ENCODE data around the gene ISOC2. TPM values are rescaled to one million over a fixed set of nuclear protein-coding genes. Genes with fewer than 3 reads are reported as not detected.

Gene ISOC2
- total and polyA plus RNA-seq, 9 of the 15 experiments (the other 6 are each of a cell fraction or from before 2014, with no cell fraction given): 1.2 to 229 (median 58.3) TPM

- TF ChIP-seq TAF1 (IDR thresholded peaks at IDR 0.05; ENCODE audit: control insufficient read depth, extremely low read depth, insufficient read depth, low read length, severe bottlenecking) (peak; percentile 39), MEF2D (tag; conservative IDR thresholded peaks at IDR 0.05; ENCODE audit: low read depth) (0 out of 2 replicates have a peak, but pooled peaks have one; percentile 14), ZBTB7A (IDR thresholded peaks at IDR 0.05; ENCODE audit: borderline replicate concordance, control insufficient read depth, low read depth, low read length) (peak; percentile 11), RBFOX2 (IDR thresholded peaks at IDR 0.05; ENCODE audit: low read depth, low read length) (peak; percentile 88), OTX1 (CRISPR knock-in tag; IDR thresholded peaks at IDR 0.05) (peak; percentile 90; the same call in 1 of the 2 replicates), C11orf30 (IDR thresholded peaks at IDR 0.05; ENCODE audit: low read depth) (peak; percentile 18; the same call in 1 of the 2 replicates), MAX (CRISPR knock-in tag; IDR thresholded peaks at IDR 0.05) (peak; percentile 97), PURB (CRISPR knock-in tag; IDR thresholded peaks at IDR 0.05; ENCODE audit: low read depth) (no peak), HEY1 (CRISPR knock-in tag; IDR thresholded peaks at IDR 0.05; ENCODE audit: borderline replicate concordance) (no peak), SREBF1 (IDR thresholded peaks at IDR 0.05; ENCODE audit: borderline replicate concordance, low read depth, low read length) (peak; percentile 90), SRF (CRISPR knock-in tag; IDR thresholded peaks at IDR 0.05) (peak in 1 of 2 experiments; percentile 45; a peak in 1 of 4 replicates), HDAC2 (IDR thresholded peaks at IDR 0.05) (no peak), ZBTB12 (CRISPR knock-in tag; IDR thresholded peaks at IDR 0.05) (peak; percentile 81), RBM14 (IDR thresholded peaks at IDR 0.05; ENCODE audit: borderline replicate concordance, insufficient read depth, low read depth, low read length) (0 out of 2 replicates have a peak, but pooled peaks have one; percentile 78), CHD2 (IDR thresholded peaks at IDR 0.05; ENCODE audit: low read depth, low read length) (peak; percentile 71)
- TF ChIP-seq, protein P1, sequence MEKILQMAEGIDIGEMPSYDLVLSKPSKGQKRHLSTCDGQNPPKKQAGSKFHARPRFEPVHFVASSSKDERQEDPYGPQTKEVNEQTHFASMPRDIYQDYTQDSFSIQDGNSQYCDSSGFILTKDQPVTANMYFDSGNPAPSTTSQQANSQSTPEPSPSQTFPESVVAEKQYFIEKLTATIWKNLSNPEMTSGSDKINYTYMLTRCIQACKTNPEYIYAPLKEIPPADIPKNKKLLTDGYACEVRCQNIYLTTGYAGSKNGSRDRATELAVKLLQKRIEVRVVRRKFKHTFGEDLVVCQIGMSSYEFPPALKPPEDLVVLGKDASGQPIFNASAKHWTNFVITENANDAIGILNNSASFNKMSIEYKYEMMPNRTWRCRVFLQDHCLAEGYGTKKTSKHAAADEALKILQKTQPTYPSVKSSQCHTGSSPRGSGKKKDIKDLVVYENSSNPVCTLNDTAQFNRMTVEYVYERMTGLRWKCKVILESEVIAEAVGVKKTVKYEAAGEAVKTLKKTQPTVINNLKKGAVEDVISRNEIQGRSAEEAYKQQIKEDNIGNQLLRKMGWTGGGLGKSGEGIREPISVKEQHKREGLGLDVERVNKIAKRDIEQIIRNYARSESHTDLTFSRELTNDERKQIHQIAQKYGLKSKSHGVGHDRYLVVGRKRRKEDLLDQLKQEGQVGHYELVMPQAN (IDR thresholded peaks at IDR 0.05; ENCODE audit: borderline replicate concordance): peak; percentile 38; the same call in 1 of the 2 replicates
- TF ChIP-seq, protein P2, sequence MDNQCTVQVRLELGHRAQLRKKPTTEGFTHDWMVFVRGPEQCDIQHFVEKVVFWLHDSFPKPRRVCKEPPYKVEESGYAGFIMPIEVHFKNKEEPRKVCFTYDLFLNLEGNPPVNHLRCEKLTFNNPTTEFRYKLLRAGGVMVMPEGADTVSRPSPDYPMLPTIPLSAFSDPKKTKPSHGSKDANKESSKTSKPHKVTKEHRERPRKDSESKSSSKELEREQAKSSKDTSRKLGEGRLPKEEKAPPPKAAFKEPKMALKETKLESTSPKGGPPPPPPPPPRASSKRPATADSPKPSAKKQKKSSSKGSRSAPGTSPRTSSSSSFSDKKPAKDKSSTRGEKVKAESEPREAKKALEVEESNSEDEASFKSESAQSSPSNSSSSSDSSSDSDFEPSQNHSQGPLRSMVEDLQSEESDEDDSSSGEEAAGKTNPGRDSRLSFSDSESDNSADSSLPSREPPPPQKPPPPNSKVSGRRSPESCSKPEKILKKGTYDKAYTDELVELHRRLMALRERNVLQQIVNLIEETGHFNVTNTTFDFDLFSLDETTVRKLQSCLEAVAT (IDR thresholded peaks at IDR 0.05): peak; percentile 33 to 61; a peak in 1 of 4 replicates
- TF ChIP-seq, protein P3, sequence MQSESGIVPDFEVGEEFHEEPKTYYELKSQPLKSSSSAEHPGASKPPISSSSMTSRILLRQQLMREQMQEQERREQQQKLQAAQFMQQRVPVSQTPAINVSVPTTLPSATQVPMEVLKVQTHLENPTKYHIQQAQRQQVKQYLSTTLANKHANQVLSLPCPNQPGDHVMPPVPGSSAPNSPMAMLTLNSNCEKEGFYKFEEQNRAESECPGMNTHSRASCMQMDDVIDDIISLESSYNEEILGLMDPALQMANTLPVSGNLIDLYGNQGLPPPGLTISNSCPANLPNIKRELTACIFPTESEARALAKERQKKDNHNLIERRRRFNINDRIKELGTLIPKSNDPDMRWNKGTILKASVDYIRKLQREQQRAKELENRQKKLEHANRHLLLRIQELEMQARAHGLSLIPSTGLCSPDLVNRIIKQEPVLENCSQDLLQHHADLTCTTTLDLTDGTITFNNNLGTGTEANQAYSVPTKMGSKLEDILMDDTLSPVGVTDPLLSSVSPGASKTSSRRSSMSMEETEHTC (IDR thresholded peaks at IDR 0.05): peak; percentile 63; the same call in 1 of the 2 replicates
These were observed 53.5 kb downstream of the ISOC2 start (continued) for GRCh38 chr19:55407800-55408532.
